Activated CD8-positive, alpha-beta memory T cell treated with anti-CD3 and anti-CD28 coated beads, Interleukin-2, amount 10 ng/mL, durations not matched to agents 7 days and 5 days (primary cell): ENCODE data around the gene METRN. TPM values are rescaled to one million over a fixed set of nuclear protein-coding genes. Genes with fewer than 3 reads are reported as not detected.

Source experiments
- ATAC-seq: fragments of 150-1000 bp; cut with Tn5 transposase; one replicate; pipeline ENCODE4 v1.10.0; 2021; ENCODE audit warnings: moderate library complexity
- CTCF ChIA-PET: fragments of 350-600 bp; sonication (Branson Sonifier 250); formaldehyde crosslinking; loops from one replicate; lab custom pipeline; 2021; ENCODE audit warnings: antibody characterized with exemption; lab: Charles Lee
- DNase-seq: peaks from one replicate; pipeline ENCODE4 v3.0.0-alpha.2; 2020
- H3K27ac Mint-ChIP-seq: one replicate; pipeline ENCODE4 v1.8.0; 2021; ENCODE audit warnings: mild to moderate bottlenecking, mixed read lengths
- H3K27me3 Mint-ChIP-seq: one replicate; pipeline ENCODE4 v1.8.0; 2021; ENCODE audit warnings: mixed read lengths
- H3K36me3 Mint-ChIP-seq: one replicate; pipeline ENCODE4 v1.8.0; 2021; ENCODE audit warnings: mild to moderate bottlenecking, mixed read lengths
- H3K4me1 Mint-ChIP-seq: one replicate; pipeline ENCODE4 v1.8.0; 2021; ENCODE audit warnings: mixed read lengths
- H3K4me3 Mint-ChIP-seq: one replicate; pipeline ENCODE4 v1.8.0; 2021; ENCODE audit warnings: mild to moderate bottlenecking, moderate library complexity, mixed read lengths
- H3K9me3 Mint-ChIP-seq: one replicate; pipeline ENCODE4 v1.8.0; 2022; ENCODE audit warnings: low read depth, mixed read lengths
- total RNA-seq, 2 experiments: library from RNA; stranded (reverse); gene quantifications; one replicate each; pipeline ENCODE4 v1.2.3, GENCODE V29; 2021

The METRN gene
- total RNA-seq, 2 experiments from 2014 or later = 9.8 to 14.0 TPM

- DNase-seq (peak; percentile 79), ATAC-seq (peak; percentile 71)
- H3K27ac Mint-ChIP-seq = no peak overlapping the region
- H3K36me3 Mint-ChIP-seq = no peaks in the 10 kb centered on the region
- H3K27me3 Mint-ChIP-seq = no peaks in the 10 kb centered on the region
- no peaks in the 10 kb centered on the region for H3K9me3 Mint-ChIP-seq
- no peak overlapping the region for H3K4me3 Mint-ChIP-seq
- CTCF ChIA-PET = interaction anchor here (1.2 to 5.8 kb wide), 3 partner anchors 10 to 16 kb away, joined by 3 to 33 read pairs (median 6); partner anchors contain the start of gene METRN
- peaks cover 4% of the 10 kb centered on the region for H3K4me1 Mint-ChIP-seq
Observed at GRCh38 chr16:728131-728889, 13.4 kb downstream of the METRN start.

- DNase-seq = no peak
- CTCF ChIA-PET = interaction anchor here (0.9 to 1.4 kb wide), 2 partner anchors 8 to 9 kb away, joined by 3 to 4 read pairs; partner anchors contain the start of gene ANTKMT
- peaks cover 4% of the 10 kb centered on the region for H3K4me1 Mint-ChIP-seq
- no peak for ATAC-seq
- no peaks in the 10 kb centered on the region for H3K36me3 Mint-ChIP-seq
- no peaks in the 10 kb centered on the region for H3K27me3 Mint-ChIP-seq
- H3K4me3 Mint-ChIP-seq = no peak overlapping the region
- H3K27ac Mint-ChIP-seq = no peak overlapping the region
- H3K9me3 Mint-ChIP-seq = no peaks in the 10 kb centered on the region
Observed at GRCh38 chr16:728890-729744, 14.2 kb downstream of the METRN start.

- CTCF ChIA-PET = interaction anchor here (0.9 to 1.4 kb wide), 4 partner anchors 9 to 15 kb away, joined by 3 to 6 read pairs (median 4); partner anchors contain the start of genes ANTKMT, CIAO3 and METRN
- H3K9me3 Mint-ChIP-seq = no peaks in the 10 kb centered on the region
- H3K4me1 Mint-ChIP-seq = peaks cover 10% of the 10 kb centered on the region
- no peak overlapping the region for H3K4me3 Mint-ChIP-seq
- ATAC-seq (no peak), DNase-seq (peak; percentile 40)
- no peaks in the 10 kb centered on the region for H3K36me3 Mint-ChIP-seq
- no peak overlapping the region for H3K27ac Mint-ChIP-seq
- no peaks in the 10 kb centered on the region for H3K27me3 Mint-ChIP-seq
Observed at GRCh38 chr16:729768-730665, 15.1 kb downstream of the METRN start.

- no peak overlapping the region for H3K27ac Mint-ChIP-seq
- CTCF ChIA-PET = interaction anchor here (1.0 to 2.1 kb wide), 6 partner anchors 10 to 21 kb away, joined by 3 to 8 read pairs (median 4); partner anchors contain the start of genes ANTKMT, CIAO3 and METRN
- peaks cover 18% of the 10 kb centered on the region for H3K4me1 Mint-ChIP-seq
- no peaks in the 10 kb centered on the region for H3K36me3 Mint-ChIP-seq
- H3K27me3 Mint-ChIP-seq = no peaks in the 10 kb centered on the region
- DNase-seq = peak; percentile 40
- ATAC-seq = no peak
- H3K4me3 Mint-ChIP-seq = no peak overlapping the region
- no peaks in the 10 kb centered on the region for H3K9me3 Mint-ChIP-seq
Observed at GRCh38 chr16:730666-731509, 16.0 kb downstream of the METRN start.

GRCh38 chr16:732332-732731 is 17.4 kb downstream of the METRN start:
- H3K36me3 Mint-ChIP-seq = peaks cover 2% of the 10 kb centered on the region
- no peak overlapping the region for H3K27ac Mint-ChIP-seq
- no peak overlapping the region for H3K4me3 Mint-ChIP-seq
- no peak for DNase-seq
- peaks cover 30% of the 10 kb centered on the region for H3K4me1 Mint-ChIP-seq
- H3K27me3 Mint-ChIP-seq = no peaks in the 10 kb centered on the region
- no peaks in the 10 kb centered on the region for H3K9me3 Mint-ChIP-seq
- no peak for ATAC-seq
- CTCF ChIA-PET = interaction anchor here (1.1 to 2.1 kb wide), 6 partner anchors 8 to 22 kb away, joined by 3 to 8 read pairs (median 3); partner anchors contain the start of genes ANTKMT and CIAO3

GRCh38 chr16:732936-733335 is 18.0 kb downstream of the METRN start:
- Mint-ChIP-seq H3K36me3 (peaks cover 4% of the 10 kb centered on the region), H3K4me1 (peaks cover 34% of the 10 kb centered on the region), H3K27ac (no peak overlapping the region), H3K27me3 (no peaks in the 10 kb centered on the region), H3K4me3 (no peak overlapping the region), H3K9me3 (no peaks in the 10 kb centered on the region)
- DNase-seq (no peak), ATAC-seq (no peak)
- CTCF ChIA-PET = interaction anchor here (1.0 to 2.1 kb wide), 4 partner anchors 13 to 23 kb away, joined by 3 to 8 read pairs (median 3); no protein-coding TSS in a partner anchor

- no peaks in the 10 kb centered on the region for H3K27me3 Mint-ChIP-seq
- no peak overlapping the region for H3K4me3 Mint-ChIP-seq
- peaks cover 36% of the 10 kb centered on the region for H3K4me1 Mint-ChIP-seq
- ATAC-seq (no peak), DNase-seq (peak; percentile 45)
- CTCF ChIA-PET = interaction anchor here (1.0 to 3.5 kb wide), 5 partner anchors 8 to 22 kb away, joined by 3 to 17 read pairs (median 8); partner anchors contain the start of genes CCDC78 and HAGHL
- H3K9me3 Mint-ChIP-seq = no peaks in the 10 kb centered on the region
- H3K27ac Mint-ChIP-seq = no peak overlapping the region
- peaks cover 6% of the 10 kb centered on the region for H3K36me3 Mint-ChIP-seq
Observed at GRCh38 chr16:733382-734207, 18.7 kb downstream of the METRN start.

- Mint-ChIP-seq H3K4me3 (no peak overlapping the region), H3K4me1 (peaks cover 39% of the 10 kb centered on the region), H3K27ac (no peak overlapping the region), H3K9me3 (no peaks in the 10 kb centered on the region), H3K36me3 (peaks cover 9% of the 10 kb centered on the region), H3K27me3 (no peaks in the 10 kb centered on the region)
- no peak for ATAC-seq
- DNase-seq = no peak
- CTCF ChIA-PET = interaction anchor here (3.0 to 3.5 kb wide), 2 partner anchors 9 to 22 kb away, joined by 13 to 17 read pairs; partner anchors contain the start of genes CCDC78 and HAGHL
Observed at GRCh38 chr16:734208-734980, 19.5 kb downstream of the METRN start.

GRCh38 chr16:734981-735881 is 20.3 kb downstream of the METRN start:
- Mint-ChIP-seq H3K36me3 (peaks cover 9% of the 10 kb centered on the region), H3K27ac (peak overlapping the region; percentile 77), H3K4me3 (peak overlapping the region; percentile 22), H3K27me3 (no peaks in the 10 kb centered on the region), H3K9me3 (no peaks in the 10 kb centered on the region), H3K4me1 (peaks cover 45% of the 10 kb centered on the region)
- CTCF ChIA-PET = interaction anchor here (1.2 to 3.5 kb wide), 7 partner anchors 10 to 53 kb away, joined by 3 to 18 read pairs (median 5); partner anchors contain the start of genes ANTKMT, CCDC78, CHTF18 and HAGHL
- DNase-seq = peak; percentile 40
- ATAC-seq = no peak
